Stimulated activated CD8-positive, alpha-beta memory T cell treated with anti-CD3 and anti-CD28 coated beads, Interleukin-15, amount 100 ng/mL, for 4 hours (primary cell): ENCODE measurements around the gene G6PC2.

Experiments used
- DNase-seq, 2 donors: peaks; one replicate each; pipeline ENCODE4 v3.0.0-alpha.2; 2020; ENCODE audit warnings: low read depth in 2 of 2

G6PC2 gene

DNA sequence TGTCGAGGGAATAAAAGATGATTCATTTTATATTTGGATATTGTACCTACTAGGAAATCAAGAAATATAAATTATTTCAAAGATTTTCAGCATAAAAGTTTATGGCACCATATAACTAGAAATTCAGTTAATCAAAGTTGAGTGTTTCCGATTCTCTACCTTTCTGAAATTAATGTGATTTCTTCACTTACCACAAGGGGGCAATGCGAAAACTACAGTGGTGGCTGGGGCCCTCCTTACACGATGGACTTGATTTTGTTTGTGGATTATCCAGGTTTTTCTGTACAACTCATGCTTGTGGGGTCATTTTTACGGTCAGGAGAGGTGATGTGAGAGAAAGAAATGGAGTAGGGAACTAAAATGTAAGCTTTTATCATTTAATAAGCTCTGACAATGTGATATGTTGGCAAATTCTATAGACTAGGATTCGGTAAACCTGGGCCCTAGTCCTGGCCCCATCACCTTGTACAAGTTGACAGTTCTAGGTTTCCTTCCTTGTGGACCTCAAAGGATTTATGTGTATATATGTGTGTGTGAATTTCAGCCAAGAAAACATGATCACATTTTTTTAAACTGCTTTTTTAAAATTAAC is 47.6 kb downstream of the G6PC2 start:
- no peak for DNase-seq

- DNase-seq, result no peak
Observed at GRCh38 chr2:168949324-168949723, 48.2 kb downstream of the G6PC2 start.

- no peak for DNase-seq
Observed at GRCh38 chr2:168951871-168952270, 50.8 kb downstream of the G6PC2 start.

DNA sequence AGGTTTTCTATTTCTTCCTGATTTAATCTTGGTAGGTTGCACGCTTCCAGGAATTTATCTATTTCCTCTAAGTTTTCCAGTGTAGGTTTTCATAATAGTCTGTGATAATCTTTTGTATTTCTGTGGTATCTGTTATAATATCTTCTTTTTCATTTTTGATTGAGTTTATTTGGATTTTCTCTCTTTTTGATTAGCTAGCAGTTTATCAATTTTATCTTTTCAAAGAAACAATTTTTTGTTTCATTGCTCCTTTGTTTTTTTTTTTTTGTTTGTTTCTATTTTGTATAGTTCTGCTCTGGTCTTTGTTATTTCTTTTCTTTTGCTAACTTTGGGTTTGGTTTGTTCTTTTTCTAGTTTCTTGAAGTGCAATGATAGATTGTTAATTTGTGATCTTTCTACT is 51.3 kb downstream of the G6PC2 start:
- DNase-seq, result no peak

DNA sequence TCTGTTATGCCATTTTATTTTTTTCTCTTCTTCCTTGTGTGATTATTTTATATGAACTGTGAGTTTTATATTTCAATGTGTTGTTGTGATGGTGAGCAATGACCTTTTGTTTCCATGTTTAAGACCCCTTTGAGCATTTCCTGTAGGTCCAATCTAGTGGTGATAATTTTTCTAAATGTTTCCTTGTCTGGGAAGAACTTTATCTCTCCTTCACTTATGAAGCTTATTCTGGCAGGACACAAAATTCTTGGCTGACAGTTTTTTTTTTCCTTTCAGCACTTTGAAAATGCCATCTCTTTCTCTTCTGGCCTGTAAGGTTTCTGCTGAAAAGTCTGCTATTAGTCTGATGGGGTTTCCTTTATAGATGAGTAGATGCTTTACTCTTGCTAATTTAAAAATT is 53.2 kb downstream of the G6PC2 start:
- no peak for DNase-seq

- no peak for DNase-seq
Observed at GRCh38 chr2:168955321-168955720, 54.2 kb downstream of the G6PC2 start.

DNA sequence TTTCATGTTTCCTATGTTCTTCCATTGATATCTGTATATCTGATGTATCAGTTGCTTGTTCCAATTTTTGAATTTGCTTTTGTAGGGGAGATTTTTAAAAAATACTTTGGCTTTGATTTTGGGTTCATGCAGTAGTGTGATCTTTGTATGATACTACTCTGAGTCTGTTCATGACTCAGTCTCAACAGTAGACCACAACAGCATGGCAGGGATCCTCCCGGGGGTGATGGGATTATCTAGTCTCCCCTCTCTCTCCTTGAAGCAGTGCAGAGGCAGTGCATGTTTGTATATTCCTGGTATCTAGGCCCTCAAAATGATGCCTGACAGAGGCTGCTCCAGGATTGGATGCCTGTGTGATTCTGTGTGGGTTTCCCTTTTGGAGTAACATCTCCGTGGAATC is 55.3 kb downstream of the G6PC2 start:
- DNase-seq, result no peak
